Activated CD4-positive, alpha-beta T cell treated with anti-CD3 and anti-CD28 coated beads for 36 hours (primary cell): ENCODE results near the gene DPYD. TPM values are rescaled to one million over a fixed set of nuclear protein-coding genes. Genes with fewer than 3 reads are reported as not detected.

Experiments
- ATAC-seq: fragments of 200-7000 bp; cut with Tn5 transposase; one replicate; pipeline ENCODE4 v1.10.0; 2021; ENCODE audit warnings: mild to moderate bottlenecking, moderate library complexity
- CTCF ChIA-PET: fragments of 350-600 bp; sonication (Branson Sonifier 250); formaldehyde crosslinking; loops from one replicate; lab custom pipeline; 2021; ENCODE audit warnings: antibody characterized with exemption; lab: Charles Lee
- POLR2A ChIA-PET: fragments of 350-600 bp; sonication (Branson Sonifier 250); formaldehyde crosslinking; loops from one replicate; lab custom pipeline; 2021; ENCODE audit warnings: antibody characterized with exemption, inconsistent platforms; lab: Charles Lee
- DNase-seq: peaks from one replicate; pipeline ENCODE4 v3.0.0-alpha.2; 2020
- H3K27ac Mint-ChIP-seq: one replicate; pipeline ENCODE4 v1.8.0; 2021; ENCODE audit warnings: mixed read lengths
- H3K27me3 Mint-ChIP-seq: one replicate; pipeline ENCODE4 v1.8.0; 2021; ENCODE audit warnings: mixed read lengths
- H3K36me3 Mint-ChIP-seq: one replicate; pipeline ENCODE4 v1.8.0; 2021; ENCODE audit warnings: low read depth, mixed read lengths
- H3K4me1 Mint-ChIP-seq: one replicate; pipeline ENCODE4 v1.8.0; 2021; ENCODE audit warnings: mixed read lengths
- H3K4me3 Mint-ChIP-seq: one replicate; pipeline ENCODE4 v1.8.0; 2021; ENCODE audit warnings: mild to moderate bottlenecking, moderate library complexity, mixed read lengths
- H3K9me3 Mint-ChIP-seq: one replicate; pipeline ENCODE4 v1.8.0; 2021; ENCODE audit warnings: low read depth, mixed read lengths
- intact Hi-C, 2 experiments: fragments of 100-400 bp; cut with DNase I in 1 of 2; cut with micrococcal nuclease in 1 of 2; formaldehyde crosslinking; loops; one replicate each; pipeline versions ENCODE4 v1.14.2 to v1.15.1; 2022 to 2024; cut with DNase I, micrococcal nuclease
- total RNA-seq, 2 experiments: library from RNA; stranded (reverse); gene quantifications; one replicate each; pipeline ENCODE4 v1.2.3, GENCODE V29; 2021

DPYD gene
- total RNA-seq, 2 experiments from 2014 or later, result 6.8 to 7.1 TPM

DNA sequence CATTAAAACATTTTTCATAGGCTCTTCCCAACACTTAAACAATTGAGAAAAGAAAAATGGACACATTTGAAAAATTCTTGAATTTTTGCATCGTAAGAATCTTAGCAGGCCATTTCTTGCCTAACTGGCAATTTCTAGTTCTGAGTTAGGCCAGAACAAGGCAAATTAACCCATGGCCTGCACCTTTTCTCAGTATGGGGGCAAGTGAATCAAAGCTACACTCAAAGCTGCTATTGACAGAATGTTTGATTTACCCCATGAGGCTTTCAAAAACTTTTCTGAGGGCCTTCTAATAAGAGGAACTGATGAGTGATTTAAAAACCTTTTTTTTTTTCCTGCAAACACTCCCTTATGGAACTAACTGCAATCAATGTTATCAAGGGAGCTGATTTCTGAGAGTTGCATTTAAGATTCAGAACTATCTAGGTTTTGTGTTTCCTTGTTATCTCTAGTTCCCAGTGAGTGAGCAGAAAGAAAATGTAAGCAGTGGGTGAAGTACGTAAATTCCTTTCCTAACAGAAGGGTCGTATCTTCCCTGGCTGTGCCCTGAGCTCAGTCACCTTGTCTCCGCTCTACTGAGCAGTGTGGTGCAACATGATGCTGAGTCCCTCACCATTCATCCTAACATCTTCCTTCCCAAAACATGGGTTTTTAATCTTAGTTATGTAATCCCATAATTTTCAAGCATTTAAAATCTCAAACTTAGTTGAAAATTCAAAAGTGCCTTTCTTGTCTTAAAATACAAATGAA lies 353.7 kb downstream of the DPYD start:
- intact Hi-C loops, result no loop called here
- ChIA-PET POLR2A (no interaction called here), CTCF (no interaction called here)
- DNase-seq, result no peak
- no peaks in the 10 kb centered on the region for H3K27me3 Mint-ChIP-seq
- no peaks in the 10 kb centered on the region for H3K9me3 Mint-ChIP-seq
- H3K4me1 Mint-ChIP-seq, result no peaks in the 10 kb centered on the region
- H3K4me3 Mint-ChIP-seq, result no peak overlapping the region
- H3K36me3 Mint-ChIP-seq, result peaks cover 6% of the 10 kb centered on the region
- no peak overlapping the region for H3K27ac Mint-ChIP-seq
- ATAC-seq, result no peak

DNA sequence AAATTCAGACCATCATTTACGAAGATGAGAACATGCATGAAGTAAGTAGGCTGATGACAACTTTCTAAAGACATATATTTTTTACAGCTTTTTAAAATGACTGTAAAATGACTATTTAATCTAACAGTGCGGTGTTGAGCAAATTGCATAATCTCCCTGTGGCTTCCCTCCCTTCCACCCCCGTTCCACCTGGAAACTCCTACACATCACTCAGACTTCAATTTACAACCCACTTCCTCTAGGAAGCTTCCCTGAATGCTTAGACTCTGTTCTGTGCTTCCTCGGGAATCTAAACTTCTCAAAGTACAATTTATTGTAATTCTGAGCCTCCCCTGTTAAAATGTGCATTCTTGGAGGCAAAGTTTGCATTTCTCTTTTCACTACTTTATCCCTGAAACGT lies 354.9 kb downstream of the DPYD start:
- no peak for ATAC-seq
- no peak for DNase-seq
- H3K4me1 Mint-ChIP-seq, result no peaks in the 10 kb centered on the region
- no peak overlapping the region for H3K27ac Mint-ChIP-seq
- ChIA-PET CTCF (no interaction called here), POLR2A (no interaction called here)
- H3K9me3 Mint-ChIP-seq, result no peaks in the 10 kb centered on the region
- peaks cover 2% of the 10 kb centered on the region for H3K36me3 Mint-ChIP-seq
- intact Hi-C loops, result no loop called here
- no peak overlapping the region for H3K4me3 Mint-ChIP-seq
- H3K27me3 Mint-ChIP-seq, result no peaks in the 10 kb centered on the region

DNA sequence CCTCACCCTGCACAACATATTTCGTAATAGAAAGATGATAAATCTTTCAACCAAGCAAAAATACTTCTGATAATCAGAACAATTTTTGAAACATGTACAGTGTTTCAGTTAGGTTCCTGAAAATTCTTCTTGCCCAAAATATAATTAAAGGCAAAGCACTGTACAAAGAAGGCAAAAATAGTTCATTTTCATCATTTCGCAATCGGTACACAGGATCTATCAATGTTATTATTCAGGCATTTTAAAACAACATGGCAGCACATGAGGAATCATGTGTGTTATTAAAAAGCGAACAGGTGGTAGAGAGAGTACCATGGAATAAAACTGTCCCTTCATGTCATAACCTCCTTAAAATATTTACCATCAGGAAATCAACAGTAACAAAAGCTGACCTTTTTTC lies 356.9 kb downstream of the DPYD start:
- CTCF ChIA-PET, result no interaction called here
- Mint-ChIP-seq H3K4me3 (no peak overlapping the region), H3K4me1 (no peaks in the 10 kb centered on the region), H3K27me3 (no peaks in the 10 kb centered on the region), H3K9me3 (no peaks in the 10 kb centered on the region), H3K27ac (no peak overlapping the region), H3K36me3 (peaks cover 3% of the 10 kb centered on the region)
- intact Hi-C loops, result no loop called here
- ATAC-seq, result no peak
- no peak for DNase-seq
- POLR2A ChIA-PET, result no interaction called here

DNA sequence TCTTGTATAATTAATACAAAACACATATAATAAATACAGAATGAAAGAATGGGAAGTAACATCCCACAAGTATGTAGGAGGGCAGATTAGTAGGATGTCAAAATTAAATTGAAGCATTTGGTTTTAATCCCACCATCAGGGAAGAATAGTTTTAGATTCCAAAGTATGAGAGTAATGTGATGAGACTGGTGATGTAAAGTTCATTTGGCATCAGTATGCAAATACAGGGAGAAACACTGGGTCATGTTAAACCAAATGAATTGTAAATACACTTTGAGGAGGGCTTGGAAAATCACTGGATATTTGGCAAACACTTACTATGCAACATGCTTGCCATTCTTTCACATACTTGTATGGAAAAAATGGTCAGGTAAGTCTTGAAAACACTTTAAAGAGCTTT lies 358.8 kb downstream of the DPYD start:
- H3K27me3 Mint-ChIP-seq, result no peaks in the 10 kb centered on the region
- ATAC-seq, result no peak

DNA sequence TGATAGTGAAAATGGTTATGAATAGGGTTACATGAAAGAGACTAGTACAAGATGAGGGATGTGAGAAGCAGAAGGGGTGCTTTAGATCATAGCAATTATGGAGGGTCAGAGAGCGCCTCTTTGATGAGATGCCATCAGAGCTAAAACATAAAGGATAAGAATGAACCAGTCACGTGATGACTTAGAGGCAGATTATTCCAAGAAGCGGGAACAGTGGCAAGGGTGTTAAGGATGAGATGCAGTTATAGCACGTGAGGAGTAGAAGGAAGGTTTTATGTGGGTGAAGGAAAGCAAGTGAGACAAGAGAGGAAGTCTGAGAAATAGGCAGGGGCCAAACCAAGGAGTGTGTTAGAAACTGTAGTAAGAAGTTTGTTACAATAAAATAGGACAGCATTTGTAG lies 360.1 kb downstream of the DPYD start:
- H3K9me3 Mint-ChIP-seq, result no peaks in the 10 kb centered on the region
- DNase-seq (no peak), ATAC-seq (no peak)
- ChIA-PET CTCF (no interaction called here), POLR2A (no interaction called here)
- H3K27me3 Mint-ChIP-seq, result no peaks in the 10 kb centered on the region
- intact Hi-C loops, result no loop called here
- no peak overlapping the region for H3K4me3 Mint-ChIP-seq
- no peaks in the 10 kb centered on the region for H3K4me1 Mint-ChIP-seq
- H3K36me3 Mint-ChIP-seq, result peaks cover 17% of the 10 kb centered on the region
- H3K27ac Mint-ChIP-seq, result no peak overlapping the region

More for the DNA sequence above, 358.8 kb downstream of the DPYD start:
- no peak overlapping the region for H3K4me3 Mint-ChIP-seq
- H3K9me3 Mint-ChIP-seq, result no peaks in the 10 kb centered on the region
- DNase-seq, result no peak
- ChIA-PET CTCF (no interaction called here), POLR2A (no interaction called here)
- intact Hi-C loops, result no loop called here
- peaks cover 17% of the 10 kb centered on the region for H3K36me3 Mint-ChIP-seq
- no peak overlapping the region for H3K27ac Mint-ChIP-seq
- H3K4me1 Mint-ChIP-seq, result no peaks in the 10 kb centered on the region

DNA sequence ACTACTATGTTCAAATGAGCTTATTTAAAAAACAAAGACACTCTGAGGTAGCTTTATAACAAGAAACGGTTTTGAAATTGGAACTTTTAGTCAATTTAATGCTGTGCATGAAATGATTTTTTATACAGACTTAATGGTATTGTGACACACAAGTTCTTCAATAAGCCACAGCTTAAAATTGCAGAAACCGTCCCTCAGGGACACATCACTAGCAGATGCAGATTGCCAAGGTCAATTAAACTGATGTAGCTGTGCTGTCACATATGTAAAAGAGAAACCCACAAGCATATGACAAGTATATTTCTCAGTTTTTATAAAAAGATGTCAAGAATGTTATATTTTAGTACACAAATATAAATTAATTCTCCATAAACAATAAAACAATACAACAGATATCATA lies 366.9 kb downstream of the DPYD start:
- intact Hi-C loops, result no loop called here
- ChIA-PET CTCF (interaction anchor here (1.2 kb wide), 1 partner anchor 12 kb away, joined by 3 read pairs; no protein-coding TSS in a partner anchor), POLR2A (no interaction called here)
- Mint-ChIP-seq H3K36me3 (peaks cover 14% of the 10 kb centered on the region), H3K4me3 (no peak overlapping the region), H3K27me3 (no peaks in the 10 kb centered on the region), H3K4me1 (no peaks in the 10 kb centered on the region), H3K9me3 (no peaks in the 10 kb centered on the region), H3K27ac (no peak overlapping the region)
- DNase-seq, result no peak
- ATAC-seq, result no peak

DNA sequence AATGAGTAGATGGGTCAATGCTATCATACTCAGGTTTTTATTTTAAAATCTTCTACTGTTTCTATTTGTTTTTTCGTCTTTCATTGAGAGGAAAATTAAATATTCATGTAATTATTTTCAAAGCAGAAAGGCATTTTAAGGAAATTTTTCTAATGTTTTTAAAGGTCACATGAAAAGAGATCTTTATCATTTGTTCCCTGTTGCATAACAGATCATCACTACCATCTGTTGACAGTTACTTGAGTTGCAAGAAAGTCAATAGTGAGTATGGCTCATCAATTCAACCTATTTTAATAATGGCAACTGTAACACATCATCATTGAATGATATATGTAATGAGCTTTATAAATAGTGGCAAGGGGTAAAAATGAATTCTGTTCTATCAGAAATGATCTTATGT lies 369.7 kb downstream of the DPYD start:
- intact Hi-C loops, result no loop called here
- DNase-seq, result no peak
- Mint-ChIP-seq H3K4me1 (no peaks in the 10 kb centered on the region), H3K27ac (no peak overlapping the region), H3K36me3 (no peaks in the 10 kb centered on the region), H3K4me3 (no peak overlapping the region), H3K27me3 (no peaks in the 10 kb centered on the region), H3K9me3 (no peaks in the 10 kb centered on the region)
- ChIA-PET CTCF (no interaction called here), POLR2A (no interaction called here)
- no peak for ATAC-seq

DNA sequence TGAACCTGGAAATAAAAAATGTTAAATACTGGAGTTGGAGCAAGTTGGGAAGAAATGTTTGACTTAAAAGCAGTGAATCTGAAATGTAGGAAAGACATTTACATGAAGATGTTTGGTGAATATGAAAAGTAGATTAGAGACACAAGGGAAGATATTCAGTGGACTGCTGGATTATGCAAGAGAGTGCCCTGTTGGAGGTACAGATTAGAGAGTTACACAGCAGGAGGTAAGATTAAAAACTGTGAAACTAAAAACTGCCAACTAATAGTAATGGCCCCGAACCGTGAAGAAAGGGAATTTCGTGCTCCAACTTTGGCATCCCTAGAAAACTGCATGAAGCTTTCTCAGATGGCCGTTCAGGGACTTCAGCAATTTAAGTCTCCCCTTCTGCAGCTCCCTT lies 375.4 kb downstream of the DPYD start:
- intact Hi-C loops, result no loop called here
- CTCF ChIA-PET, result no interaction called here
- ATAC-seq, result no peak
- Mint-ChIP-seq H3K27me3 (no peaks in the 10 kb centered on the region), H3K36me3 (peaks cover 4% of the 10 kb centered on the region), H3K4me1 (no peaks in the 10 kb centered on the region), H3K27ac (no peak overlapping the region), H3K4me3 (no peak overlapping the region), H3K9me3 (no peaks in the 10 kb centered on the region)
- POLR2A ChIA-PET, result no interaction called here
- no peak for DNase-seq

DNA sequence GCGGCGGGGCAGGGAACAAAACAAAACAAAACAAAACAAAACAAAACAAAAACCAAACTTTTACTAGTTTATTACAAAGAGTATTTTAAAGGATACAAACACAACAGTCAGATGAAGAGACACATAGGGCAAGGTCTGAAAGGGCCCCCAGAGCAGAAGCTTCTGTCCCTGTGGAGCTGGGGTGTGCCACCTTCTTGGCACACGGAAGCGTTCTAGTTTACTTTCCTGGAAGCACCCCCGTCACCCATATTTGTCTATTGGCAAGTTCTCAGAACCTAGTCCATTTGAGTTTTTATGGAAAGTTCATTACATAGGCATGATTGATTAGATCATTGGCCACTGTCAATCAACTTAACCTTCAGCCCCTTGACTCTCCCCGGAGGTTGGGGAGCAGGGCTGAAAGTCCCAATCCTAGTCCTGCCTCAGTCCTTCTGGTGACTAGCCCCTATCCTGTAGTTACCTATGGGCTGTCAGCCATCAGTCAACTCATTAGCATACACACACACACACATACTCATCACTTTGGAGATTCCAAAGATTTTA lies 380.4 kb downstream of the DPYD start:
- H3K4me1 Mint-ChIP-seq, result peaks cover 2% of the 10 kb centered on the region

DNA sequence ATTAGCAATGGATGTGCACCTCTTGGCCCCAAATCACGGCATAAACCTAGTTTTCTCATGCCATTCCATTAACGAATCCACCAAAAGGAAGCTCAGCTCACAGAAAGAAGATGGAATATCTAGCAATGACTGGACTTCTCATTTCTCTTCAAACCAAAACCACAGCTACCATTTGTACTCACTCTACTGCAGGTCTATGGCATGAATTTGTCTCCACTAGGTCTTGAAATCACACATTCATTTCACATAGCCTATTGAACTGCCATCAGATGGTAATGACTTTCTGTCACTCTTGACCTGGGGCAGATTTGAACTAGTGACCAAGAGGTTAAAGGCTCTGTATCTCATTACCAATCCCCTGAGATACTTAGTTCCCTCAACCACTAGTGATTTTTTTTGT lies 382.7 kb downstream of the DPYD start:
- Mint-ChIP-seq H3K36me3 (peaks cover 12% of the 10 kb centered on the region), H3K27ac (peak overlapping the region; percentile 38), H3K9me3 (no peaks in the 10 kb centered on the region), H3K4me1 (peaks cover 2% of the 10 kb centered on the region), H3K4me3 (no peak overlapping the region), H3K27me3 (no peaks in the 10 kb centered on the region)
- no peak for DNase-seq
- peak; percentile 42 for ATAC-seq
- CTCF ChIA-PET, result no interaction called here
- intact Hi-C loops, result no loop called here
- POLR2A ChIA-PET, result no interaction called here

More for the DNA sequence above, 380.4 kb downstream of the DPYD start:
- no peak overlapping the region for H3K4me3 Mint-ChIP-seq
- peaks cover 12% of the 10 kb centered on the region for H3K36me3 Mint-ChIP-seq
- DNase-seq (no peak), ATAC-seq (no peak)
- CTCF ChIA-PET, result no interaction called here
- POLR2A ChIA-PET, result no interaction called here
- intact Hi-C loops, result no loop called here
- H3K9me3 Mint-ChIP-seq, result no peaks in the 10 kb centered on the region
- no peaks in the 10 kb centered on the region for H3K27me3 Mint-ChIP-seq
- no peak overlapping the region for H3K27ac Mint-ChIP-seq

DNA sequence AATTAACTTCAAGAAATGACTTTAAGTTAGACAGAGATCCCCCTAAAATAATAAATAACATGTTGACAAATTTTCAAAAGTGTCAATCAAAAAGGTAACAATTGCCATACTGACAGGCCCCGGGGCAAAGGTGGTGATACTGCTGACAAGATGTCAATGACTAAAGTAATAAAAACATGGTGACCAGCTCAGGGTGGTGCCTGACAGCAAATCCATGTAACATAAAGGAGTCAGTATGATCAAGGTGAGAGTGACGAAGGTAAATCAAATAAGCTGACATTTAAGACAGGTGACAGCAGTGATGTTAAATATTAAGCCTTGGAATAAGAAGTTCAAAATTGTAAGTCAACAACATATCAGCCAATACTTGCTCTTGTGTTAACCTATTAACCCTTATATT lies 387.5 kb downstream of the DPYD start:
- H3K27ac Mint-ChIP-seq, result no peak overlapping the region
- H3K4me3 Mint-ChIP-seq, result no peak overlapping the region
- ATAC-seq (no peak), DNase-seq (no peak)
- H3K4me1 Mint-ChIP-seq, result peaks cover 2% of the 10 kb centered on the region
- intact Hi-C loops, result no loop called here
- no peaks in the 10 kb centered on the region for H3K27me3 Mint-ChIP-seq
- ChIA-PET POLR2A (no interaction called here), CTCF (no interaction called here)
- H3K9me3 Mint-ChIP-seq, result no peaks in the 10 kb centered on the region
- H3K36me3 Mint-ChIP-seq, result peaks cover 13% of the 10 kb centered on the region

DNA sequence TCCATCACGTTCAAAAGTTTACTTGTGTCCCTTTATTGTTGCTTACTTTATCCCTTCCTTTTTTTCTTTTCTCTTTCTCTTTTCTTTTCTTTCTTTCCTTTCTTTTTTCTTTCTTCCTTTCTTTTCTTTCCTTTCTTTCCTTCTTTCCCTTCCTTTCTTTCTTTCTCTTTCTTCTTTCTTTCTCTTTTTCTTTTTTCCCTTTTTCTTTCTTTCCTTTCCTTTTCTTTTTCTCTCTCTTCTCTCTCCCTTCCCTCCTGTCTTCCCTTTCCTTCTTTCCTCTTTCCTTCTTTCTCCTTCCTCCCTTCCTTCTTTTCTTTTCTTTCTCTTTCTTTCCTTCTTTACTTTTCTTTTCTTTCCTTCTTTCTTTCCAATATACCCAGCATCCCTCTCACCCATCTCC lies 391.2 kb downstream of the DPYD start:
- no peak for ATAC-seq
- POLR2A ChIA-PET, result no interaction called here

More for the DNA sequence above, 391.2 kb downstream of the DPYD start:
- CTCF ChIA-PET, result no interaction called here
- H3K27ac Mint-ChIP-seq, result no peak overlapping the region
- DNase-seq, result no peak
- peaks cover 8% of the 10 kb centered on the region for H3K36me3 Mint-ChIP-seq
- H3K27me3 Mint-ChIP-seq, result no peaks in the 10 kb centered on the region
- no peaks in the 10 kb centered on the region for H3K4me1 Mint-ChIP-seq
- peaks cover 3% of the 10 kb centered on the region for H3K9me3 Mint-ChIP-seq
- H3K4me3 Mint-ChIP-seq, result no peak overlapping the region
- intact Hi-C loops, result no loop called here
